ENCODE data around the gene DSCAML1.

The DSCAML1 gene

DNA sequence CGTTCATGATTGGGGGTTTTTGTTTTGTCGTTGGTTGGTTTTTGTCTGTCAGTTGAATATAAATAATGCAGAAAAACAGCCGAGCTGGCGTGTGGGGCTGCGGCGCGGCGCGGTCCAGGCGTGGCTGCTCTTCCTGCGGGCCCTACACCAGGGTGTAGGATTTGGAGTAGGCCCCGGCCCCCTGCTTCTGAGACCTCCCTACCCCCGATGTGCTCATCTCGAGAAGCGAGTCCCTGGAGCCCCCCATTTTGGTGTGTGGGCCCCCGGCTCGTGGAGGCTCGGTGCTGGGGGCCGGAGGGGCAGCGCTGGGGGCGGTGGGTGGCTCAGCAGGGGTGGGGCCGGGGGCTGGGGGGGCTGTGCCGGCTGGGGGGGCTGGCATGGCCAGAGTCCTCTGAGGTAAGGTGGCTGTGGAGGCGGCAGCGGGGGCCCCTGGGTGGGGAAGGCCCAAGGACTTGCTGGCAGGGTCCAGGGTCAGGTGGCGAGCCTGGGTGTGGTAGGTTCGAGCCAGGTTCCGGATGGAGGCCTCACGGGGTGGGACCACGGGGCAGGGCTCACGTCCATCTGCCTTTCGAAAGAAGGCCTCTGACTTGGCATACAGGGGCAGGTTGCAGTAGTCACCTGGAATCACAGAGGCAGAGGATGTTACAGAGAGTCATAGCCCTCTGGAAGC, 368.7 kb downstream of the DSCAML1 start:
- Mint-ChIP-seq H3K27me3 (peaks cover 5% of the 10 kb centered on the region), H3K4me1 (peaks cover 1% of the 10 kb centered on the region), H3K27ac (no peak overlapping the region), H3K4me3 (no peak overlapping the region), H3K36me3 (ENCODE audit: low read depth) (no peaks in the 10 kb centered on the region), H3K9me3 (no peaks in the 10 kb centered on the region)
- ATAC-seq, result no peak
- no peak for DNase-seq

DNA sequence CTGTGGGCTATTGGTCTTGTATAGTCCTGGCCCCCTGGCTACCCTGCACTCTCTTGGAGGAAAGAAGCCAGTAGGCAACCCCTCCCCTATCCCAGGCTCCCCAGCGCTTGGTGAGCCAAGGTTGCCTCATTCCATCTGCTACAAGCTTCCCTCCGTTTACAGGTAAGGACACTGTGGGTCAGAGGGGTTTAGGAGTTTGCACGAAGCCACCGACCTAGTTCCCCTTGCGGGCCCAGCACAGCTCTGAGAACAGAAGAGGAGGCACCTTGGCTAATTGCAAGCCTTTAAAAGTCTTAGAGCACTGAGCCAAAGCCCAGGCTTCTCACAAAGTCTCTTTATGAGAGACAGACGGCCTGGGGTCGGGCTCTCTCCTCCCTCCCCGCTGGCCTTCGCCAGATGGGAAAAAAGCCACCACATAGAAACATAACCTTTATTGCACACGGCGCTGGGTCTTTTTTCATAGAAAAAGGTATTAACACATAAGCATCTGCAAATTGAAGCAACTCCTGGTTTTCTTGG, 369.6 kb downstream of the DSCAML1 start:
- no peak for ATAC-seq
- H3K27me3 Mint-ChIP-seq, result peaks cover 5% of the 10 kb centered on the region
- no peak overlapping the region for H3K4me3 Mint-ChIP-seq
- no peaks in the 10 kb centered on the region for H3K36me3 Mint-ChIP-seq (ENCODE audit: low read depth)
- no peaks in the 10 kb centered on the region for H3K9me3 Mint-ChIP-seq
- peaks cover 1% of the 10 kb centered on the region for H3K4me1 Mint-ChIP-seq
- DNase-seq, result no peak
- H3K27ac Mint-ChIP-seq, result no peak overlapping the region

DNA sequence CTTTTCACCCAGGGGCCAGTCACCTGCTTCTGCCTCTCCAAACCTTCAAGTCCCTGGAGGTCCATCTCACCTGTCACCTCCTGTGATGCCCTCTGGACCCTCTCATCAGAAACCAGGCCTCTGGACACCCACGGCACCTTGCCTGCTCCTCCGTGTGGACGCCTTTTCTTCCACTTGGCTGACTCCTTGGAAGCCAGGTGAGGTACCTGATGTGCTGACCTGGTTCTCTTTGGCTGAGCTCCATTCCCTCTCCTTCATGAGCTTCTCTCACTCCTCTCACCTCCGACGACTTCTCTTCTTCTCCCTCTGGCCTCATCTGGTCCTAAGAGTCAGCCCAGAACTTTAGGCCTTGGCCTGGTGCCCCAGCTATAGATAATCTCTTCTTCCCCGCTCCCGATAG, 370.1 kb downstream of the DSCAML1 start:
- peaks cover 1% of the 10 kb centered on the region for H3K4me1 Mint-ChIP-seq
- no peak overlapping the region for H3K27ac Mint-ChIP-seq
- H3K27me3 Mint-ChIP-seq, result peaks cover 5% of the 10 kb centered on the region
- no peak overlapping the region for H3K4me3 Mint-ChIP-seq
- no peak for ATAC-seq
- no peaks in the 10 kb centered on the region for H3K9me3 Mint-ChIP-seq
- no peak for DNase-seq
- no peaks in the 10 kb centered on the region for H3K36me3 Mint-ChIP-seq (ENCODE audit: low read depth)

DNA sequence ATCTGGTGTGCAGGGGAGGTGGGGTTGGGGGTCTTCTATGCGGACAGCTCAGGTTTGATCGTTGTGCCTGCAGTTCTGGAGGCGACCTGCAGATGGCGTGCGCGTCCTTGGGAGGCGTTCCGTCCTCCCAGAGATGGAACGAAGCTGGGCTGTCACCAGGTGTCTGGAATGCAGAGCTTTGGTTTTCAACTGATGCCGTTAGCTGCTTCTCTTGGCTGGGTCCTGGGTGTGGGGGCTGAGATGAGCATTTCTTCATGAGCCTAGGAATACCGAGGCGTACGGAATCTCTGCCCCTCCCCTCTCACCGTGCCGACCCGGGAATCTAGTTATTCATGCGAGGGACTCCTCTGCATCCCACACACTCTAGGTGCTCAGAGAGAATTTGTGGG, 370.7 kb downstream of the DSCAML1 start:
- ATAC-seq, result peak; percentile 48
- Mint-ChIP-seq H3K27ac (no peak overlapping the region), H3K4me3 (no peak overlapping the region), H3K9me3 (no peaks in the 10 kb centered on the region), H3K36me3 (ENCODE audit: low read depth) (no peaks in the 10 kb centered on the region), H3K4me1 (peaks cover 1% of the 10 kb centered on the region), H3K27me3 (peaks cover 5% of the 10 kb centered on the region)
- DNase-seq, result peak; percentile 81

DNA sequence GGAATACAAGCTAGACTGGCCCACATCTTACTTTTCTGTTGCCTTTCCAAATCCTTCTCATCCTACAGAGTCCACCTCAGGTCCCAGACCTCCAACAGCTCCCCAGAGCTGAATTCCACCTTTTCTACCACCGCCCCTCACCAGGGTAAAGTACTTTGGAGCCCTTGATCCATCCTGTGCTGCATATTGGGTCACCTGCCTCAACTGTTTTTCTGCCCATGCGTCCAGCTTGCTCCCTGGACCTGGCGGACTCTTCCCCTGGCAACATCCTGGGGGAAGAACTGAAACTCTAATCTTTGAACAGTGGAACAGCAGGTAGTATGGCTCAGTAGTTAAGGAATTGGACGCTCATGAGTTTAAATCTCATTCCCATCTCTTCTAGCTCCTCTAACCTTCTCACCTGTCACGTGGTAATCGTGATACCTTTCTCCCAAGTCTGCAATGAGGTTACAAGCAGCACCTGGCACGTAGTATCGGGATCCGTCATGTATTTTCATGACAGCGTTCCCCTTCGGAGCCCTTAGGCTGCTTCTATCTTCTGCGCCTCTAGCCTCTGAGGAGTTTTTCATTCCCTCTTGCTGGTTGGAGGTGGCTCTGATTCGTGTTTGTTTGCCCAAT, 371.2 kb downstream of the DSCAML1 start:
- ATAC-seq, result no peak
- H3K4me1 Mint-ChIP-seq, result peaks cover 1% of the 10 kb centered on the region
- H3K27ac Mint-ChIP-seq, result no peak overlapping the region
- no peaks in the 10 kb centered on the region for H3K36me3 Mint-ChIP-seq (ENCODE audit: low read depth)
- no peak for DNase-seq
- no peaks in the 10 kb centered on the region for H3K9me3 Mint-ChIP-seq
- H3K27me3 Mint-ChIP-seq, result peaks cover 5% of the 10 kb centered on the region
- H3K4me3 Mint-ChIP-seq, result no peak overlapping the region

DNA sequence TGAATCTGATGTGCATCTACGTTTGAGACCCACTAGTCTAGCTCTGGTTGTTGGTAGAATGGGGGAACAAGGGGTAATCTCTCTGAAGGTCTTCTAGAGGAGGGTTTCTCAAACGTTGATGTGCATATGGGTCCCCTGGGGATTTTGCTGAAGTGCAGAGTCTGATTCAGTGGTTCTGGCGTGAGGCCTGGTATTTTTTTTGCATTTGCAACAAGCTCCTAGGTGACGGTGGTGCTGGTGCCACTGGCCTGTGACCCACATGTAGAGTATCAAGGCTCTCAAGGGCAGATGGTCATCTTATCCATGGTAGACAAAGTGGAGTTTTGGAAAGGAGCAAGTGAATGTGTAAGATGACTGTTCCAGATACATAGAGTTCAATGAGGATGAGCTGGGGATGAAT, 372.2 kb downstream of the DSCAML1 start:
- Mint-ChIP-seq H3K4me3 (no peak overlapping the region), H3K36me3 (ENCODE audit: low read depth) (no peaks in the 10 kb centered on the region), H3K27ac (no peak overlapping the region), H3K9me3 (no peaks in the 10 kb centered on the region), H3K4me1 (peaks cover 1% of the 10 kb centered on the region), H3K27me3 (peaks cover 5% of the 10 kb centered on the region)
- ATAC-seq, result no peak
- DNase-seq, result no peak

DNA sequence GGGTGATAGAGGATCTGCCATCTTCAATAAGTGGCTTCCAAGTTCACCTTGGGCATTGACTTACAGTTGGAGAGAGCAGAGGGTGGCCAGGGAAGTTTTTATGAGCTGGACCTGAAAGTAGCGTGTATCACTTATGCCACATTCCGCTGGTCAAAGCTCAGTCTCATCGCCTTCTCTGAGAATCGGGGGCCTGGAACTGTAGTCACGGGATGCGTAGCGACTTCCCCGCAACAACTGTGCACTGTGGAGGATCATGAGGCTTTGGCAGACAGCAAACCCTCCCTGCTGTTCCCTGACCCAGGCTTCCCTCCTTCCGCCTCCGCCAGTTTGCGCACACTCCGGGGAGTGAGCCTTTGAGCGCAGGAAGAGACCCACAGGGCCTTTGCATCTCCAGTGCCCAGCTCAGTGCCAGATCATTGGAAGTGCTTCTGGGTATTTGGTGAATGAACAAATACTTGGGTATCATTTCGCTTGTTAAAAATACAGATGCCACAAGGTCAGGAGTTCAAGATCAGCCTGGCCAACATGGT, 373.9 kb downstream of the DSCAML1 start:
- H3K27me3 Mint-ChIP-seq, result peaks cover 5% of the 10 kb centered on the region
- DNase-seq, result no peak
- ATAC-seq, result no peak
- H3K9me3 Mint-ChIP-seq, result no peaks in the 10 kb centered on the region
- H3K4me3 Mint-ChIP-seq, result no peak overlapping the region
- peaks cover 1% of the 10 kb centered on the region for H3K4me1 Mint-ChIP-seq
- no peak overlapping the region for H3K27ac Mint-ChIP-seq
- no peaks in the 10 kb centered on the region for H3K36me3 Mint-ChIP-seq (ENCODE audit: low read depth)

DNA sequence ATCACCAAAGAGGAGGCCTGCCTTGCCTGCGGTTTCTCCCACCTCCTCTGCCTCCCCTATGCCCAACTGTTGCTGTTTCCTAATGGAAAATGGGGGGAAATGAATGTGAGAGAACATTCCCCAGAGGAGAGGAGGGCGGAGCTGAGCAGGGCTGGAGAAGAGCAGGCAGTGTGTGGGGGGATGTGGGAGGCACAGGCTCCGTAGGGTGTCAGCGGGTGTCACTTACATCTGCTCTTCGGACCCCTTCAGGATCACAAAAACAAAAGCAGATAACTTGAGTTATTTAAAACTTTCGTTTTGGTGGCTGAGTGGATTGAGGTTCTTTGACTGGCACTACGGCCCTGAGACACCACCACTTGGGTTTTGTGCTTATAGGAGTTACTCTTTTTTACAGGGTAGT, 375.5 kb downstream of the DSCAML1 start:
- peaks cover 5% of the 10 kb centered on the region for H3K27me3 Mint-ChIP-seq
- no peak overlapping the region for H3K27ac Mint-ChIP-seq
- H3K9me3 Mint-ChIP-seq, result no peaks in the 10 kb centered on the region
- DNase-seq (no peak), ATAC-seq (no peak)
- H3K4me1 Mint-ChIP-seq, result no peaks in the 10 kb centered on the region
- H3K36me3 Mint-ChIP-seq (ENCODE audit: low read depth), result no peaks in the 10 kb centered on the region
- H3K4me3 Mint-ChIP-seq, result no peak overlapping the region

DNA sequence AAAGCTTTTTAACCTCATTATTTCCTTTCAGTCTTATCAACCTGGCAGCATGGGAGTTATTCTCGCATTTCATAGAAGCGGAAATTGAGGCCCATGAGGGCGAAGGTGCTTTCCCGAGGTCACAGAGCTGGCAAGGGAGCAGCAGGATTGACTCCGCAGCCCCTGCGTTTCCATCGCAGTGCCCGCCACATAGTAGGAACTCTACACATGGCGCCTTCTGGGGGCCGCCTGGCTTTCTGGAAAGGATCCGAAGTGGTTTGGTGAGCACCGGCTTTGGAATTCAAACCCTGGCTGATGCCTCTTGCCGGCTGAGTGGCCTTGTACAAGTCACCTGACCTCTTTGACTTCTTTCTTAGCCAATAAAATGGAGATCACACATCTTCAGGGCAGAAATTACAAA, 376.0 kb downstream of the DSCAML1 start:
- Mint-ChIP-seq H3K4me1 (no peaks in the 10 kb centered on the region), H3K4me3 (no peak overlapping the region), H3K27ac (no peak overlapping the region), H3K27me3 (peaks cover 3% of the 10 kb centered on the region), H3K36me3 (ENCODE audit: low read depth) (no peaks in the 10 kb centered on the region), H3K9me3 (no peaks in the 10 kb centered on the region)
- ATAC-seq (no peak), DNase-seq (no peak)

DNA sequence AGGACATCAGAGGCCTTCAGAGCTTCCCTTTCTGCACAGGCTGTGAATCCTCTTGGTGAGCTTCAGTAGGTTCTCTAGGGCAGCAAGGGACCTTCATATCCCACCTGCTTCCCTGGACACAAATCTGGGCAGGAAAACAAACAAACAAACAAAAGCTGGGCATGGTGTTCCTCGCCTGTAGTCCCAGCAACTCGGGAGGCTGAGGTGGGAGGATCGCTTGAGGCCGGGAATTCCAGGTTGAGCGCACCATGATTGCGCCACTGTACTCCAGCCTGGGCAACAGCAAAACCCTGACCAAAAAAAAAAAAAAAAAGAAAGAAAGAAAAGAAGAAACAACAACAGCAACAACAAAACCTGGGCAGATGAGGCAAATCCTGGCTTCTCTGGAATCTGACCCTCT, 376.4 kb downstream of the DSCAML1 start:
- no peak for ATAC-seq
- no peak for DNase-seq
- Mint-ChIP-seq H3K27ac (no peak overlapping the region), H3K27me3 (peaks cover under 1% of the 10 kb centered on the region), H3K9me3 (no peaks in the 10 kb centered on the region), H3K4me1 (no peaks in the 10 kb centered on the region), H3K4me3 (no peak overlapping the region), H3K36me3 (ENCODE audit: low read depth) (no peaks in the 10 kb centered on the region)

DNA sequence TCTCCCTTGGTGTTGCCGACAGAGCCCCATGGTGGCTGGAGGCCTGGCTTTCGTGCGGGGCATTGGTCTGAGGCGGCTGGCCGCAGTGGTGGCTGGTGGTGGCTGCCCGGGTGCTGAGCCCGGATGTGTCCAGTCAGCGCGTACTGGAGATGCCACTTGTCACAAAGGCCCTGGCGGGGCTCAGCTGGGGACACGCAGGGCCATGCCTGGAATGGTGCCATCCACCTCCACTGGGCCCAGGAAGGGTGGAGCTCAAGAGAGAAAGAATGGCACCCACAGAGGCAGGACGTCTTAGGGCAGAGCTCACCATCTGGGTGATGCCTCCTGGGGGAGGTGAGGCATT, 376.9 kb downstream of the DSCAML1 start:
- ATAC-seq (no peak), DNase-seq (no peak)
- no peaks in the 10 kb centered on the region for H3K9me3 Mint-ChIP-seq
- H3K27me3 Mint-ChIP-seq, result no peaks in the 10 kb centered on the region
- H3K4me1 Mint-ChIP-seq, result no peaks in the 10 kb centered on the region
- no peak overlapping the region for H3K4me3 Mint-ChIP-seq
- H3K27ac Mint-ChIP-seq, result no peak overlapping the region
- H3K36me3 Mint-ChIP-seq (ENCODE audit: low read depth), result no peaks in the 10 kb centered on the region

DNA sequence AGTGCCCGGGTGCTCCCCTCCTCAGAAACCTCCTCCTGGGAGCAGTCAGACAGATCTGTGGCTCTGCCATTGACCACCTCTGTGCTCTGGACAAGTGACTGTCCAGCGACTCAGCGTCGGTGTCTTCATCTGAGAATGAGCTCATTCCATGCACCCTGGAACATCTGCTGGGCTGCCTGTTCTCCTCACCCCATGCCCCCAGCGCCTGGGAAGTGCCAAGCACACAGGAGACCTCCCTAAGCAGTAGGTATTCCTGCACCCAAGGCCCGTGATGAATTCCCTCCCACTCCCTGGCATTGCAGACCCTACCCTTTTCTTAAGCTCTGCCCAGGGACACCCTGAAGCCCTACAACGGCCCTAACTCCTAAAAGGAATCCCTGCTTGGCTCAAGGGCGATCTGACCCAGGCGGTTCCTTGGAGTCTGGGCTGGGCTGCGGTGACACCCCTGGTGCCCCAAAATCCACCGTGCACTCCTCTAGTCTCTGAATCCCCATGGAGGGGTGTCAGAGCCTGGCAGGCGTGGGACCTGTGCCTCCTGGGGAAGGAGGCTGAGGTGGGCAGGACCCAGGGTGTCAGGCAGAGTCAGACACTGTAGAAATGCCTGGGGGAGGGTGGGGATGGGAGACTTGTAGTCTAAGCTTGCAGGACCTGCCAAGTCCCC, 377.4 kb downstream of the DSCAML1 start:
- Mint-ChIP-seq H3K36me3 (ENCODE audit: low read depth) (no peaks in the 10 kb centered on the region), H3K27me3 (no peaks in the 10 kb centered on the region), H3K27ac (no peak overlapping the region), H3K9me3 (no peaks in the 10 kb centered on the region), H3K4me3 (no peak overlapping the region), H3K4me1 (no peaks in the 10 kb centered on the region)
- ATAC-seq (no peak), DNase-seq (no peak)

DNA sequence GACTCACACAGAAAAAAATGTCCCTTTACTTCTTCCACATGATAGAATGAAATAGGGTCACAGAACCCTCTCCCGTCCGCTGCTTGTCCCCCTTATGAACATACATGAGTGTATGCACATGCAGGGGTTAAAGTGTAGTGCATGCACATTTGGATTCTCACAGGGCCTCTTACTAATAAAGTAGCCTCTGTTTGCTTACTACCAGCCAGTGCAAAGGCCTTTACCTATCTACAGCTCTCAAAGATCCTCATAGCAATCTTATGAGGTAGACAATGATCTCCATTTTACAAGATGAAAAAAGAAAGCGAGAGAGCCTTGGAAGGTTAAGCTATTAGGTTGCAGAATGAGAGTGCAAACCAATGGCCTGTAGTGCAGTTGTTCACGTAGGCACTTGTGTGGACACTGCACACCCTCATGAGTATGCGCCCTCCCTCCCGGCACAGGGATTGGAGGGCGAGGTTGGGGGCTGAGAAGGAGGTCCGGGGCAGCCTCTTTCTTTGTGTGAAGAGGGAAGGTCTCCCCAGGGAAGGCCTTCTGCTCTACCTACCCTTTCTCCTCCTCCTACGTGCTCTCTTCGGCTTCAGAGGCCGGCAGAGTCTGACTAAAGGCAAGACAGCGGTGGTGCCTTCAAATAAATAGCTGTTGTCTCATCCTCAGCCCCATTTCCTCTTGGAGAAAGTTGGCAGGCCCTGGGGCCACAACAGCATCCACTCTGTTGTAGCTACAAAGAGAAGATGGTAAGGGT, 378.1 kb downstream of the DSCAML1 start:
- DNase-seq (no peak), ATAC-seq (no peak)
- H3K36me3 Mint-ChIP-seq (ENCODE audit: low read depth), result no peaks in the 10 kb centered on the region
- H3K27me3 Mint-ChIP-seq, result no peaks in the 10 kb centered on the region
- no peaks in the 10 kb centered on the region for H3K9me3 Mint-ChIP-seq
- H3K27ac Mint-ChIP-seq, result no peak overlapping the region
- H3K4me1 Mint-ChIP-seq, result no peaks in the 10 kb centered on the region
- no peak overlapping the region for H3K4me3 Mint-ChIP-seq

DNA sequence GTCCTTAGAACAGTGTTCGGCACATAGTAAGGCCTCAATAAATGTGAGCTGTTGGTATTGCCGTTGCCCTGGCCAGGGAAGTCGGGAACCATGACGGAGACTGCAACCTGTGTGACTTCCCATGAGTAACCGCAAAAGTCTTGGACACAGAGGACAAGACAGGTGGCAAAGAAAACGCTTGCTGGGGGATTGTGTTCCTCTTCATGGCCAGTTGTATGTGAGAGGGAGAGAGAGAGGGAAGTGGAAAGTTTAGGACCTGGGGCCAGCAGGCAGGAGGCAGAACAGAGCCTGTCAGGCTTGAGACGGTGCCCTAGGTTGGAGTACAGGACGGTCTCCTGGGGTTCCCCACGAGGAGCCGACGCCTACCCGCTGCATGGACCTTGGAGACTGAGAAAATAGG, 379.2 kb downstream of the DSCAML1 start:
- H3K4me3 Mint-ChIP-seq, result no peak overlapping the region
- no peaks in the 10 kb centered on the region for H3K36me3 Mint-ChIP-seq (ENCODE audit: low read depth)

More for the DNA sequence above, 379.2 kb downstream of the DSCAML1 start:
- no peaks in the 10 kb centered on the region for H3K27me3 Mint-ChIP-seq
- no peak overlapping the region for H3K27ac Mint-ChIP-seq
- H3K9me3 Mint-ChIP-seq, result no peaks in the 10 kb centered on the region
- no peak for ATAC-seq
- no peak for DNase-seq
- no peaks in the 10 kb centered on the region for H3K4me1 Mint-ChIP-seq
